Mesenchymal stem cell (in vitro differentiated cells and primary cell): ENCODE results near the gene MICAL3.
A peak's percentile ranks its signal among the peaks of the same experiment; 100 is the strongest.

ENCODE experiments used
- DNase-seq: peaks from one replicate; pipeline ENCODE4 v3.0.0-alpha.2; 2013
- H2AFZ ChIP-seq: one replicate; pipeline ENCODE4 v1.6.1; 2013; ENCODE audit warnings: low read depth, mild to moderate bottlenecking, control low read depth, inconsistent platforms, low read length, moderate library complexity
- H2AK5ac ChIP-seq: 2 replicates; pipeline ENCODE4 v1.6.1; 2013; ENCODE audit warnings: low read length, moderate library complexity, mild to moderate bottlenecking, inconsistent platforms; ENCODE audit not compliant: severe bottlenecking
- H2BK120ac ChIP-seq: one replicate; pipeline ENCODE4 v1.6.1; 2013; ENCODE audit warnings: low read depth, mild to moderate bottlenecking, inconsistent platforms, low read length, moderate library complexity
- H2BK12ac ChIP-seq, 2 experiments: one replicate each; pipeline ENCODE4 v1.6.1; 2013; ENCODE audit warnings: inconsistent platforms in 2 of 2, low read length in 2 of 2, mild to moderate bottlenecking in 2 of 2, moderate library complexity in 2 of 2, control low read depth in 1 of 2
- H2BK15ac ChIP-seq: one replicate; pipeline ENCODE4 v1.6.1; 2013; ENCODE audit warnings: mild to moderate bottlenecking, low read depth, inconsistent platforms; ENCODE audit not compliant: poor library complexity, severe bottlenecking
- H2BK5ac ChIP-seq: 2 replicates; pipeline ENCODE4 v1.6.1; 2013; ENCODE audit warnings: low read depth, mild to moderate bottlenecking, low read length, control low read depth, inconsistent platforms; ENCODE audit not compliant: poor library complexity, severe bottlenecking
- H3K14ac ChIP-seq, 2 experiments: one replicate each; pipeline ENCODE4 v1.6.1; 2013; ENCODE audit warnings: inconsistent platforms in 2 of 2, low read length in 2 of 2, control low read depth in 1 of 2, mild to moderate bottlenecking in 1 of 2, moderate library complexity in 1 of 2
- H3K18ac ChIP-seq, 2 experiments: one replicate each; pipeline ENCODE4 v1.6.1; 2013; ENCODE audit warnings: inconsistent platforms in 2 of 2, low read length in 2 of 2, control low read depth in 1 of 2, low read depth in 1 of 2, mild to moderate bottlenecking in 1 of 2
- H3K23ac ChIP-seq, 2 experiments: one replicate each; pipeline ENCODE4 v1.6.1; 2013; ENCODE audit warnings: inconsistent platforms in 2 of 2, low read length in 2 of 2, mild to moderate bottlenecking in 2 of 2, moderate library complexity in 2 of 2, control low read depth in 1 of 2
- H3K27ac ChIP-seq: 2 replicates; pipeline ENCODE4 v1.5.1; 2013; ENCODE audit warnings: mild to moderate bottlenecking, moderate library complexity, low read length, control low read depth, inconsistent platforms; ENCODE audit not compliant: poor library complexity, severe bottlenecking
- H3K27me3 ChIP-seq, 2 experiments: 2 replicates each; pipeline versions ENCODE4 v1.6.1 to v1.7.0; 2013; ENCODE audit warnings: low read length in 2 of 2, mild to moderate bottlenecking in 2 of 2, moderate library complexity in 2 of 2, control low read depth in 1 of 2, inconsistent platforms in 1 of 2; ENCODE audit not compliant: control insufficient read depth in 1 of 2, insufficient read depth in 1 of 2
- H3K36me3 ChIP-seq, 2 experiments: 2 replicates each; pipeline versions ENCODE4 v1.6.1 to v1.7.0; 2013; ENCODE audit warnings: low read length in 2 of 2, control low read depth in 1 of 2, inconsistent platforms in 1 of 2, low read depth in 1 of 2, mild to moderate bottlenecking in 1 of 2; ENCODE audit not compliant: insufficient read depth in 2 of 2, control insufficient read depth in 1 of 2
- H3K4ac ChIP-seq, 2 experiments: one replicate each; pipeline ENCODE4 v1.6.1; 2013; ENCODE audit warnings: inconsistent platforms in 2 of 2, low read length in 2 of 2, mild to moderate bottlenecking in 2 of 2, moderate library complexity in 2 of 2, control low read depth in 1 of 2, low read depth in 1 of 2
- H3K4me1 ChIP-seq: 2 replicates; pipeline ENCODE4 v1.6.1; 2013; ENCODE audit warnings: low read depth, low read length, control low read depth; ENCODE audit not compliant: control insufficient read depth, insufficient read depth
- H3K4me2 ChIP-seq: 2 replicates; pipeline ENCODE4 v1.6.1; 2013; ENCODE audit warnings: low read length, mild to moderate bottlenecking, inconsistent platforms; ENCODE audit not compliant: poor library complexity, severe bottlenecking
- H3K4me3 ChIP-seq, 2 experiments: 2 replicates each; pipeline versions ENCODE4 v1.5.1 to v1.7.0; 2013; ENCODE audit warnings: low read length in 2 of 2, mild to moderate bottlenecking in 2 of 2, control low read depth in 1 of 2, low read depth in 1 of 2; ENCODE audit not compliant: insufficient read depth in 1 of 2
- H3K79me1 ChIP-seq: replicated peaks from 2 replicates; pipeline ENCODE4 v1.6.1; 2013; ENCODE audit warnings: mild to moderate bottlenecking, control low read depth, low read length, inconsistent platforms; ENCODE audit not compliant: poor library complexity, severe bottlenecking
- H3K9ac ChIP-seq: 2 replicates; pipeline ENCODE4 v1.7.0; 2013; ENCODE audit warnings: mild to moderate bottlenecking, low read length, moderate library complexity
- H3K9me3 ChIP-seq: 2 replicates; pipeline ENCODE4 v1.7.0; 2013; ENCODE audit warnings: mild to moderate bottlenecking, low read length; ENCODE audit not compliant: control insufficient read depth
- H4K8ac ChIP-seq: one replicate; pipeline ENCODE4 v1.6.1; 2013; ENCODE audit warnings: inconsistent platforms, mild to moderate bottlenecking, low read length, moderate library complexity
- H4K91ac ChIP-seq: one replicate; pipeline ENCODE4 v1.6.1; 2013; ENCODE audit warnings: mild to moderate bottlenecking, low read length, inconsistent platforms
- WGBS: methylation state at CpG from one replicate; pipeline ENCODE4 v1.1.7; 2013; ENCODE audit warnings: mixed read lengths; 5-methylcytosine and 5-hydroxymethylcytosine counted together

MICAL3 gene

DNA sequence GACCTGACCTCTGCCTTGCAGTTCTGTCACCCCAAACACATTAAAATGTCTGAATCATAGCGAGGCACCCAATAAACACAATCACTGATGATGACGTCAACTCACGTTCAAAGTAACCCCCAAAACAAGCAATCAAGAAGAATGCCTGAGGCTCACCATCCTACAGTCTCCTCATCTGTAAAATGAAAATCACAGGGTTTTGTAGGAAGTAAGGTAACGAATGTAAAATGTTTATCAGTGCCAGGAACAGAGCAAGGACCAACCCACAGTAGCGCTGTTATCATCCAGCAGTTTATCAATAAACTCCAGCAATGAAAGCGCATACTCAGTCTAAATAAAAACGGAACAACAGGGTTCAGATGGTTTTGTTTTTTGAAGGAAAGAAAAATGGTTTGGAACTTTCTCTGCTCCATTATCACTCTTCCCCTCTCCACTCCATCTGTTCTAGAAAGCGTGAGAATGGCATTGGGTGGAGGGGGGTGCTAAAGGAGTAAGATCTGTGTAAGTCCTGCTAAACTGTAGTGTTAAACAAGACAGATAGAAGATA is 110.5 kb downstream of the MICAL3 start:
- H3K36me3 ChIP-seq: peaks cover 0 to 10% of the 10 kb centered on the region in 2 experiments
- H3K4me3 ChIP-seq: no peak overlapping the region
- H2BK5ac ChIP-seq: no peak overlapping the region
- no peak overlapping the region for H3K18ac ChIP-seq
- H2AK5ac ChIP-seq: no peak overlapping the region
- H4K91ac ChIP-seq: no peak overlapping the region
- H3K9ac ChIP-seq: no peak overlapping the region
- no peak overlapping the region for H3K23ac ChIP-seq
- no peak overlapping the region for H3K4me2 ChIP-seq
- H3K9me3 ChIP-seq: no peaks in the 10 kb centered on the region
- H3K4me1 ChIP-seq: peaks cover 40% of the 10 kb centered on the region
- no peak overlapping the region for H2AFZ ChIP-seq
- H3K4ac ChIP-seq: no peak overlapping the region
- no peaks in the 10 kb centered on the region for H3K27me3 ChIP-seq
- no peak overlapping the region for H2BK15ac ChIP-seq
- no peak for DNase-seq
- H2BK12ac ChIP-seq: no peak overlapping the region
- peaks cover 2% of the 10 kb centered on the region for H3K79me1 ChIP-seq
- no peak overlapping the region for H2BK120ac ChIP-seq
- H4K8ac ChIP-seq: no peak overlapping the region
- H3K14ac ChIP-seq: no peak overlapping the region
- no peak overlapping the region for H3K27ac ChIP-seq
- 90% methylated on average over 4 of the region's 8 CpGs for WGBS

DNA sequence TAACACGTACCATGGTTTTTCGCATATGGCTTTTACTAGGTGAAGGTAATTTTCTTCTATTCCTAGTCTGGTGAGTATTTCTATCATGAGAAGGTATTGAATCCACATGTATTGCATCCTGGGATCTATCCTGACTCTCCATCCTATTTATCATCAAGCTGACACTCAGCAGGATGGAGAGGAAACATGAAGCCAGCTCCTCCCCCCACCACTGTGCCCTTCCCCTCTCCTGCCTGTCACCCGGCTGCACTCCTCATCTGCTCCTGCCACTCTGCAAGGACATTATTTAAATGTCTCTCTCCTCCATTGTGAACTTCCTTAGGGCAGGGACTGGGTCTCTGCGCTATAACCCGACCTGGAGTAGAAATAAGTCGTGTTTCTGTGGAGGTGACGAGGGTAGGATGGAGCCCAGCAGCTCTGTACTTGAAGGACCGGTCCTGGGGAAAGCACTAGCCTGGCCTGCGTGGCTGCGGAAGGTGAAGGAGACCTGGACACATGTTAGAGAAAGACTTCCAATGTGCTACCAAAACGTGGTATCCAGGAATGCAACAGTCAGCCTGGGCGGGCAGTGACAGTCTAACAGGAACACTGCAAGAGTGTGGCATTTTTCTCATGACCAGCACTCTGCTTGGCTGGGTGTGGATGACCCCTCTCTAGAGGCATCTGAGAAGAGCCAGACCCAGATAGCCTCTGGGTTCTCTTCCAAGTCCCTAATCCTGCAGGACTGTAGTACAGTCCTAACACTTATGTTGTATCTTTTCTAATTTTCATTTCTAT is 111.2 kb downstream of the MICAL3 start:
- Histone ChIP-seq H3K23ac (no peak overlapping the region), H3K27me3 (no peaks in the 10 kb centered on the region), H3K18ac (peak overlapping the region in 1 of 2 experiments; percentile 67), H2AFZ (no peak overlapping the region), H4K91ac (no peak overlapping the region), H3K27ac (no peak overlapping the region), H3K9me3 (no peaks in the 10 kb centered on the region), H4K8ac (no peak overlapping the region), H2BK5ac (no peak overlapping the region), H3K4me1 (peaks cover 40% of the 10 kb centered on the region), H3K14ac (no peak overlapping the region), H3K4me2 (no peak overlapping the region), H3K4me3 (no peak overlapping the region), H2BK15ac (no peak overlapping the region), H2BK12ac (peak overlapping the region in 1 of 2 experiments; percentile 29), H2AK5ac (no peak overlapping the region), H3K9ac (no peak overlapping the region), H3K4ac (no peak overlapping the region), H3K36me3 (peaks cover 0 to 7% of the 10 kb centered on the region in 2 experiments), H2BK120ac (no peak overlapping the region), H3K79me1 (peaks cover 2% of the 10 kb centered on the region)
- no peak for DNase-seq
- 76% methylated on average over 12 of the region's 12 CpGs for WGBS

DNA sequence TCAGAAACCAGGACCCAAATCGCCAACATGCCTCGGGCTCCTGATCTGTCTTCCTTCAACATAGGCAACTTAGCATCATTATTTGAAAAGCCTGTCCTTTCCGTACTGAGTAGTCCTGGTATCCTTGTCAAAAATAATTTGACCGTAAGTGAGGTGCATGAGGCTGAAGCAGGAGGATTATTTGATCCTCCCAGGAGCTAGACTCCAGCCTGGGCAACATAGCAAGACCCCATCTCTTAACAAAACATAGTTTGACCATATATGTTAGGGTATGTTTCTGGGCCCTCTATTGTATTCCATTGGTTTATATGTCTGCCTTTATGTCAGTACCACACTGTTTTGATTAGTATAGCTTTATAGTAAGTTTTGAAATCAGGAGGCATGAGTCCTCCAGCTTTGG is 112.5 kb downstream of the MICAL3 start:
- no peak overlapping the region for H3K23ac ChIP-seq

DNA sequence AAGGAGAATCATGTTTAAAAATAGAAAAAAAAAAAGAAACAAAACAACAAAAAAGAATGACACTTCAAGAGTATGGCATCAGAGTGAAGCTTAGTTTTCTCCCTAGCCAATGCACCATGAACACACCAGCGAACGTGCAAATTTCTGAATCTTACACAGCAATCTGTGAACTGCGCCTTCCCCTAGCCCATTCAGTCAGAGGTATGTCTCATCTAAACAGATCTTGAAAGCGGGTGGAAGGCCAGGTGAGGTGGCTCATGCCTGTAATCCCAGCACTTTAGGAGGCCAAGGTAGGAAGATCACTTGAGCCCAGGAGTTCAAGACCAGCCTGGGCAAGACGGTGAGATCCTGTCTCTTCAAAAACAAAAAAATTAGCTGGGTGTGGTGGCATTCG is 113.1 kb downstream of the MICAL3 start:
- Histone ChIP-seq H3K36me3 (peaks cover 2 to 23% of the 10 kb centered on the region in 2 experiments), H3K27ac (peak overlapping the region; percentile 90), H3K4me2 (no peak overlapping the region), H3K27me3 (no peaks in the 10 kb centered on the region), H2AFZ (no peak overlapping the region), H3K23ac (no peak overlapping the region), H3K14ac (peak overlapping the region in 1 of 2 experiments; percentile 69), H2BK15ac (peak overlapping the region; percentile 44), H4K91ac (no peak overlapping the region), H3K18ac (peak overlapping the region; percentile 70 to 82), H2BK12ac (peak overlapping the region in 1 of 2 experiments; percentile 88), H2BK120ac (no peak overlapping the region), H3K4me3 (peak overlapping the region in 1 of 2 experiments; percentile 61), H2AK5ac (peak overlapping the region; percentile 42), H3K9ac (peak overlapping the region; percentile 84), H3K79me1 (peaks cover 7% of the 10 kb centered on the region), H2BK5ac (no peak overlapping the region), H3K4me1 (peaks cover 38% of the 10 kb centered on the region), H3K9me3 (no peaks in the 10 kb centered on the region), H3K4ac (peak overlapping the region; percentile 52 to 78), H4K8ac (peak overlapping the region; percentile 66)
- WGBS: 89% methylated on average over 6 of the region's 6 CpGs
- DNase-seq: no peak

More for the DNA sequence above, 112.5 kb downstream of the MICAL3 start:
- no peak overlapping the region for H3K4ac ChIP-seq
- no peak overlapping the region for H2BK12ac ChIP-seq
- H3K4me3 ChIP-seq: no peak overlapping the region
- H2BK5ac ChIP-seq: no peak overlapping the region
- 100% methylated on average over 3 of the region's 4 CpGs for WGBS
- no peak overlapping the region for H2AFZ ChIP-seq
- H3K9me3 ChIP-seq: no peaks in the 10 kb centered on the region
- H3K4me1 ChIP-seq: peaks cover 37% of the 10 kb centered on the region
- H2BK120ac ChIP-seq: no peak overlapping the region
- no peak overlapping the region for H3K14ac ChIP-seq
- peaks cover 0 to 17% of the 10 kb centered on the region in 2 experiments for H3K36me3 ChIP-seq
- no peak overlapping the region for H4K8ac ChIP-seq
- no peak overlapping the region for H4K91ac ChIP-seq
- peaks cover 5% of the 10 kb centered on the region for H3K79me1 ChIP-seq
- H3K9ac ChIP-seq: no peak overlapping the region
- no peak for DNase-seq
- H3K18ac ChIP-seq: no peak overlapping the region
- no peak overlapping the region for H3K27ac ChIP-seq
- no peaks in the 10 kb centered on the region for H3K27me3 ChIP-seq
- no peak overlapping the region for H2BK15ac ChIP-seq
- no peak overlapping the region for H3K4me2 ChIP-seq
- H2AK5ac ChIP-seq: no peak overlapping the region
